Dendritic cell treated with granulocyte-macrophage colony-stimulating factor and Interleukin-4, amounts not matched to agents 40 ng/mL and 50 ng/mL, for 4 days (primary cell): ENCODE results near the gene NPFF.
"Not testable (repeated sequence)": the region's sequence is repeated elsewhere in the genome, so short reads cannot be mapped to it uniquely, and the experiment has no call there.

ENCODE experiments used
- H3K27ac Mint-ChIP-seq: one replicate; pipeline ENCODE4 v1.8.0; 2022; ENCODE audit warnings: mild to moderate bottlenecking, mixed read lengths
- H3K27me3 Mint-ChIP-seq: one replicate; pipeline ENCODE4 v1.8.0; 2022; ENCODE audit warnings: mild to moderate bottlenecking, mixed read lengths
- H3K36me3 Mint-ChIP-seq: one replicate; pipeline ENCODE4 v1.8.0; 2022; ENCODE audit warnings: low read depth, mixed read lengths
- H3K4me1 Mint-ChIP-seq: one replicate; pipeline ENCODE4 v1.8.0; 2022; ENCODE audit warnings: low read depth, mixed read lengths
- H3K4me3 Mint-ChIP-seq: one replicate; pipeline ENCODE4 v1.8.0; 2022; ENCODE audit warnings: mild to moderate bottlenecking, moderate library complexity, mixed read lengths
- H3K9me3 Mint-ChIP-seq: one replicate; pipeline ENCODE4 v1.8.0; 2022; ENCODE audit warnings: mixed read lengths
- intact Hi-C: fragments of 100-400 bp; cut with micrococcal nuclease; formaldehyde crosslinking; loops from one replicate; pipeline ENCODE4 v1.15.0; 2022

Gene NPFF

DNA sequence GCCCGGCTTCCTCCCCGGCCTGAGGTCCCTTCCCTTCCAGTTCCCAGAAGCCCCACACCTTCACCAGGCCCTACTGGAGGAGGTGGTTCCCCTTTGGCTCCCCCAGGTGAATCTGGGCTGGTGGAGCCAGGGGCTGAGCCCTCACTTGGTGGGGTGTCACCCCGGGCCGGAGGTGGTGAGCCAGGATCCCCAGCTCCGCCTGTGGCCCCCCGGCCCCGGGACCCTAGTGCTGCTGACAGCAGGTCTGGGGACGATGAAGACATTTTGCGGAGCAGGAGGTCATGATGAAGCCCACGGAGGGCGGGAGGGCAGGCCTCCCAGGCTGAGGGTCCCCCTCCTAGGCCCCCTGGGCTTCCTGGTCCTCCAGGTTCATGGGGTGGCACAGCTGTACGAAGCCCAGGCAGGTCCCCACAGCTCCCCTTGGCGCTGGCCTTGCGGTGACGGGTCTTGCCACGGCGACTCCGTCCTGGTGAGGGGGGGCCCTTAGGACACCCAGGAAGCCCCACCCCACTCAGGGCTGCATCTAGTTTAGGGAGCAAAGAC, 24.6 kb downstream of the NPFF start:
- intact Hi-C loops = no loop called here
- no peaks in the 10 kb centered on the region for H3K9me3 Mint-ChIP-seq

DNA sequence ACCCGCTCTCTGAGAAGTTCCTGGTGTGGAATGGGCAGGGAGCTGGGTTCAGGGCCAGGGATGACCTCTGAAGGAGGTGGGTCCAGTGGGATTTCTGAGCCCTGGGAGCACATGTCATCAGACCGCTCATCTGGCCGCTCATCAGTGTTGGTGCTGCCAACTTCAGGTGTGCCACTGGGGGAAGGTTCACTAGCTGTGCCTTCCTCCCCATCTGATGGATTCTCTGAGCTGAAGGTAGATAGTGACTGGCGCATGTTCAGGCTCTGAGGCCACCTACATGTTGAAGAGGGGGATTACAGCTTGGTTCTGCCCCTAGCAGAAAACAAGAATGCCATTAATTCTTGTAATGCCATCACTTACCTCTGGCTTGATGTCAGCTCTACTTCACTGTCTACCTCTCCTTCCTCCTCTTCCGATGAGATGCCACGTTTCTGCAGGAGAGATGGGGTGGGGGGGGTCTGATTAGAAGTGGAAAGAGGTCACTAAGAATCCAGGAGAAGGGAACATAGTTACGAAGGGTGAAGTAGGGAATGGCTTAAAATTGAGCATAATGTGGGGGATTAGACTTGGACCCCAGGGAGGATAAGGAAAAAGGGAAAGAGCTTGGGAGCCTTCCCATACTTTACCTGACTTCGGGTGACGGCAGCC, 25.2 kb downstream of the NPFF start:
- H3K4me1 Mint-ChIP-seq = no peaks in the 10 kb centered on the region
- intact Hi-C loops = no loop called here
- peaks cover 99% of the 10 kb centered on the region for H3K36me3 Mint-ChIP-seq
- no peaks in the 10 kb centered on the region for H3K9me3 Mint-ChIP-seq
- no peaks in the 10 kb centered on the region for H3K27me3 Mint-ChIP-seq
- H3K4me3 Mint-ChIP-seq = no peak overlapping the region
- H3K27ac Mint-ChIP-seq = no peak overlapping the region

More for the DNA sequence above, 24.6 kb downstream of the NPFF start:
- H3K4me3 Mint-ChIP-seq = no peak overlapping the region
- H3K36me3 Mint-ChIP-seq = peaks cover 99% of the 10 kb centered on the region
- H3K27me3 Mint-ChIP-seq = no peaks in the 10 kb centered on the region
- no peak overlapping the region for H3K27ac Mint-ChIP-seq
- H3K4me1 Mint-ChIP-seq = no peaks in the 10 kb centered on the region

DNA sequence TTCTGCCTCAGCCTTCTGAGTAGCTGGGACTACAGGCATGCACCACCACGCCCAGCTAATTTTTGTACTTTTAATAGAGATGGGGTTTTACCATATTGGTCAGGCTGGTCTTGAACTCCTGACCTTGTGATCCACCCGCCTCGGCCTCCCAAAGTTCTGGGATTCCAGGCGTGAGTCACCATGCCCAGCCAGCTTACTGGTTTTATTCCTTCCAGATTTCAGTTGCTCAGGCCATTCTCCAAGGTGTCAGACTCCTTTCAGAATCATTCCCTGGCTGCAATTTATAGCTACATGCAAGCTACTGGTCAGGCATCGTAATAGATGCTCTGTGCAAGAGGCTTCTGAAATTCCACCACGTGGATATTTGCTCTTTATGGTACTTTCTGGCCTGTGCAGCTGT, 25.8 kb downstream of the NPFF start:
- H3K4me1 Mint-ChIP-seq, H3K27ac Mint-ChIP-seq, H3K27me3 Mint-ChIP-seq, H3K4me3 Mint-ChIP-seq, intact Hi-C loops, H3K9me3 Mint-ChIP-seq: not testable (repeated sequence)
- peaks cover 99% of the 10 kb centered on the region for H3K36me3 Mint-ChIP-seq

DNA sequence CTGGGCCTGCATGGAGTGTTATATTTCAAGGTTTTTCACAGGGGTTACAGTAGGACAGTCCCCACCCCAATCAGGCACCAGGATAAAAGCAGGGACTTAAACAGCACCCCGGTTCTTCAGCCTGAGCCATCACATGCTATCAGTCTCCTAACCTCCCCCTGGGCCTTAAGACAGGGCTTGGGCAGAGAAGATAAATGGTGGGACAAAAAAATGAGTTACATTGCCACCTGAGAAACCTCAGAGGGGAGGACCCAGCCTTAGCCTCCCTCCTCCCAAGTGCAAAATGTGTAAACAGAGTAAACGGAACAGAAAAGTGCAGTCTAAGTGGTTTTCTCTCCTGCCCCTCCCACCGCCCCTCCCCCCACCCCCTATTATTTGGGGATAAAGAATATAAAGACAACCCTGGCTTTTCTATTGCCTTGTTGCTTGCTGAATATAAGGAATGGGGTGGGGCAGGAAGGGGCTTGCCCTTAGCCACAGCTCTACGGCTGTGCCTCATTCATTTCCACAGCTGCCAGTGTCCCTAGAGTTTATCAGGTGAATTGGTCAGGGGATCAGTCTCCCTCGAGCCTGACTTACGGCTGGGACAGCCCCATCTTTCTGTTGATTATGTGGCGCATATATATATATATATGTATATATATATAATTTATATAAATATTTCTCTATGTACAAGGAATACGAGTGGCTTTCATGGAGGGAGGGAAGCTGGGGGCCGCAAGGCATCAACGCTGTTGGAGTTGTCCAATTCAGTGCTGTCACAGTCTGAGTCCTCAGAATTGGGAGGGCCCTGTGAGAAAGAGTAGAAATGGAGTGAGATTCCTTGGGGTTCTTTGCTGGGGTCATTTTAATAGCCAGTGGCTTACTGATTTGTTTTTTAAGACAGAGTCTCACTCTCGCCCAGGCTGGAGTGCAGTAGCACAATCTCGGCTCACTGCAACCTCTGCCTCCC, 26.5 kb downstream of the NPFF start:
- Mint-ChIP-seq H3K9me3 (no peaks in the 10 kb centered on the region), H3K4me3 (no peak overlapping the region), H3K27ac (no peak overlapping the region), H3K36me3 (peaks cover 99% of the 10 kb centered on the region), H3K4me1 (no peaks in the 10 kb centered on the region), H3K27me3 (no peaks in the 10 kb centered on the region)
- intact Hi-C loops = no loop called here

DNA sequence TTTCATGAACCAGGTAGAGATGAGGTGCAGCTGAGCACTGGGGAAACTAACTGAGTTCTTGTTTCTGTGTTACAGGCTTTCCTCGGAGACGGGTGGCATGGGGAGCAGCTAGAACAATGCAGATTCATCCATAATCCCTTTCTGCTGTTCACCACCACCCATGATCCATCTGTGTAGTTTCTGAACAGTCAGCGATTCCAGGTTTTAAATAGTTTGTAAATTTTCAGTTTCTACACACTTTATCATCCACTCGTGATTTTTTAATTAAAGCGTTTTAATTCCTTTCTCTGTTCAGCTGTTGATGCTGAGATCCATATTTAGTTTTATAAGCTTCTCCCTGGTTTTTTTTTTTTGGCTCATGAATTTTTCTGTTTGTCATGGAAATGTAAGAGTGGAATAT, 28.0 kb downstream of the NPFF start:
- Mint-ChIP-seq H3K27me3 (no peaks in the 10 kb centered on the region), H3K36me3 (peaks cover 100% of the 10 kb centered on the region), H3K4me3 (no peak overlapping the region), H3K4me1 (peaks cover 9% of the 10 kb centered on the region), H3K9me3 (no peaks in the 10 kb centered on the region), H3K27ac (no peak overlapping the region)
- intact Hi-C loops = no loop called here

DNA sequence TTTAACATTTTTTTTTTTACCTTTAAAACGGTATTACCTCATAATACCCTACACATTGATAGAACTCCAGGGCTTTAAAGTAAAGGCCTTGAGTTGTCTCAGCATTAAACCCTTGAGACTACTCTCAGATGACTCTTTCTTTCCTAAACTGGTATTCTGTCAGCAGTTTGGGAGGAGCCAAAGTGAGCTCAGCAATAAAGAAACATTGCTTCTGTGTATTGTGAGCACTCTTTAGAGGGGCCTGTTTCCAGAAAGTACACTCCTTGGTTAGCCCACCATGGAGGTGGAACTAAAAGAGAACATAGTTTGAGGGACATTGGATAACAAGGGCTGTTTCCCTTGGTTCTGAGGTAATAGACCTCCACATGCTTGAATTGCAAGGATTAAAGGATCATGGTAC, 28.4 kb downstream of the NPFF start:
- intact Hi-C loops = no loop called here
- Mint-ChIP-seq H3K36me3 (peaks cover 100% of the 10 kb centered on the region), H3K9me3 (no peaks in the 10 kb centered on the region), H3K27me3 (no peaks in the 10 kb centered on the region), H3K4me3 (no peak overlapping the region), H3K27ac (no peak overlapping the region), H3K4me1 (peaks cover 13% of the 10 kb centered on the region)

DNA sequence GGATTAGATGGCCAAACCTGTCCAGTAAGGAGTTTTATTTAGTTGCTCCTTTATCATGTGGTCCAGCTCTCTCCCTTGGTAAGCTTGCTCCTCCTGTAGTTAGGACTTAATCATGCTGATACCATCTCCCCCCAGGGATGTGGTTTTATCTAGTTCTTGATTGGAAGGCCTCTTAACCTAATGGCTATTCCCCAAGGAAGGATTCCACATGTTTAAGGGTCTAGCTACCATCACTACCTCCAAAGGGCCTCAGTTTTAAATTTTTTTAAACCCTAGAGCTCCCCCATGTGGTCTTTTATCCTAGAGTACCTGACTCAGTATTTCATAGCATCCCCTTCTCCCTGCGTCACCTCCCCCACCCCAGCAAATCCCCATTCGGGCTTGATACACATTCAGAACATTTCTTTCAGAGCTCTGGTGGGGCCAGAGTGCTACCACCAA, 30.5 kb downstream of the NPFF start:
- intact Hi-C loops = no loop called here
- Mint-ChIP-seq H3K27ac (no peak overlapping the region), H3K27me3 (no peaks in the 10 kb centered on the region), H3K9me3 (no peaks in the 10 kb centered on the region), H3K4me1 (peaks cover 31% of the 10 kb centered on the region), H3K4me3 (no peak overlapping the region), H3K36me3 (peaks cover 100% of the 10 kb centered on the region)

DNA sequence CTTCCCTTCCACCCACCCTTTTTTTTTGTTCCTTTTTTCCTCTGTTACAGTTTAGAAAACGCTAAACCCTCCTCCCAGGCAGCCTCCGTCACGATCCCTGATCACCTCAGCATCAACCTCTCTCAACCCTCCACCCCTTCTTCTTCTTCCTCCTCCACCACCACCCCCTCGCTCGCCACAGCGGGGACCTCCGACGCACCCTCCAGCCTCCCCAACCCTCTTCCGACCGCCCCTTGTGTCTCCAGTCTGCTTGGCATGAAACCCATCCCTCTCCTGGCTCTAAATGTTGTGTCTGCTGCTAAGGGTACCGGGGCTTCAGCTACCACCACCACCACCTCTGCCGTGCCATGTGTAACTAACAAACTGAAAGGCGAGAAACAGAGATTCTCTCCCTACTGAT, 32.5 kb downstream of the NPFF start:
- H3K9me3 Mint-ChIP-seq = no peaks in the 10 kb centered on the region
- peaks cover 42% of the 10 kb centered on the region for H3K4me1 Mint-ChIP-seq
- peak overlapping the region; percentile 15 for H3K27ac Mint-ChIP-seq
- H3K36me3 Mint-ChIP-seq = peaks cover 100% of the 10 kb centered on the region
- no peaks in the 10 kb centered on the region for H3K27me3 Mint-ChIP-seq
- no peak overlapping the region for H3K4me3 Mint-ChIP-seq
- intact Hi-C loops = no loop called here

DNA sequence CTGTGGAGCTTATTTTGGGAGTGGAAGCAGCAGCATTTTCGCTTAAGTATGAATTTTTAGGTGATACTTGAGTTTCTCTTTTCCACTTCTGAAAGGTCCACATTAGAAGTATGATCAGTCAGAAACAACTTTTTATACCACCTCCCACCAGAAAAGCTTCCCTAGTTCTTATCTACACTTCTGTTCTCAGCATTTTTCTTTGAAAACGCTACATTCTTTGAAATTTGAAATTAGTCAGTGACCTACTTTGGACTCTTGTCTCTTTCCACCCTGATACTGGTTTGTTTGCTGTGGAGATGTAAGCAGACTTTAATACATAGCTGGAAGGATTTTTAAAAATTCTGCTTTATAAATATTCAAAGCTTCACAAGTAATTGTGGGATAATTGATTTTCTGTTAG, 33.2 kb downstream of the NPFF start:
- Mint-ChIP-seq H3K9me3 (no peaks in the 10 kb centered on the region), H3K27me3 (no peaks in the 10 kb centered on the region), H3K36me3 (peaks cover 100% of the 10 kb centered on the region), H3K4me1 (peaks cover 42% of the 10 kb centered on the region), H3K4me3 (no peak overlapping the region), H3K27ac (peak overlapping the region; percentile 15)
- intact Hi-C loops = no loop called here

DNA sequence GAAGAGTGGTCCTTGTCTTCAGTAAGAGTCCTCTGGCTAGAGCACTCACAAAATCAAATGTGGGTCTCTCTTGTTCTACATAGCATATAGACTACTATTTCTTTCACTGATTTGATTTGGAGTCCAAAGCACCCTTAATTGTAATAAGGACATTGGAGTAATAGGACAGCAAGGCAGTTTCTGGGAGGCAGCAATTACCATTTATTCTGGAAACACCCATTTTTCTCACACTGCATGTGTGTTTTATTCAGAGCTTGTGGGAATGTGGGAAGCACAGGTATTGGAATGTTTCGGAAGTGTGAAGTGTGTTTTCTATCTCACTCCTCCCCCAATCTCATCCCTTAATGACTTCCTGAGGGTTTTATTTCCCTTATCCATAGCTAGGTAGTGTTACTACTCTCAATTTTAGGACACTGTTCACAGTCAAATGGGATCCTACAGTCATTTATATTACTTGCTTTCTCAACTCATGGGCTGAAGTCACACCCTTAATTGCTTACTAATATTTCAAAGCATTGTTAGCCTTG, 35.2 kb downstream of the NPFF start:
- no peak overlapping the region for H3K27ac Mint-ChIP-seq
- no peak overlapping the region for H3K4me3 Mint-ChIP-seq
- peaks cover 43% of the 10 kb centered on the region for H3K4me1 Mint-ChIP-seq
- H3K36me3 Mint-ChIP-seq = peaks cover 100% of the 10 kb centered on the region
- H3K9me3 Mint-ChIP-seq = no peaks in the 10 kb centered on the region
- intact Hi-C loops = no loop called here
- no peaks in the 10 kb centered on the region for H3K27me3 Mint-ChIP-seq

DNA sequence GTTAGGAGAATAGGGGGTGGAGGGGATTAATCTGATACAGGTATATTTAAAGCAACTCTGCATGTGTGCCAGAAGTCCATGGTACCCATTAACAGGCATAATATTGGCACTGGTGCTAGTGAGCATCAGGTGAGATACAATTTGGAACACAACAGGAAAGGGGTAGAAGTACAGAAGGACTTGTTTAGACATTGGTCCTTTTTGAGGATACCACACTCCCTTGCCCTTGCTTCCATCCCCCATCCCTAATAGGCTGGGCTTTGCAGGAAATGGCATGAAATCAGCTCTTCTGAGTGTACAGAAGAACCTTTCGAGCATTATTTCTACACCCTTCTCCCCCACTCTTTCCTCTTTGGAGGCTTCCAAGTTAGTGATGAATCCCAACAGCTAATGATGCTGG, 39.0 kb downstream of the NPFF start:
- intact Hi-C loops = loop anchor here (5.0 kb wide), 1 partner anchor 39 kb away; the partner anchor contains the start of gene NPFF
- Mint-ChIP-seq H3K4me1 (peaks cover 58% of the 10 kb centered on the region), H3K9me3 (no peaks in the 10 kb centered on the region), H3K4me3 (no peak overlapping the region), H3K27ac (no peak overlapping the region), H3K27me3 (no peaks in the 10 kb centered on the region), H3K36me3 (peaks cover 100% of the 10 kb centered on the region)

DNA sequence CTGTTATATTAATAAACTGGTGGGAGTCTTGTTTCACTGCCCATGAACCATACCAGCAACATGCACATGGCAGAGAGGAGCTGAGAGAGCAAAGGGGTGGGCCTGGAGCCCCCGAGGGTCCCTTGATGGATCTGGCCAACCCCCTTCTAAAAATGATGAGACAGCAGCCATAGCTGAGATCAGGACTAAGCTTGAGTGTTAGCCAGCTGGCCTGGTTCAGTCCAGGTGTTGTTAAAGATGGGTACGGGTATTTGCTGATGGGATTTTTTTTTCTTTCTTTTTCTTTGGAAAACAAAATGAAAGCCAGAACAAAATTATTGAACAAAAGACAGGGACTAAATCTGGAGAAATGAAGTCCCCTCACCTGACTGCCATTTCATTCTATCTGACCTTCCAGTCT, 39.4 kb downstream of the NPFF start:
- peaks cover 100% of the 10 kb centered on the region for H3K36me3 Mint-ChIP-seq
- intact Hi-C loops = loop anchor here (5.0 kb wide), 1 partner anchor 39 kb away; the partner anchor contains the start of gene NPFF
- no peak overlapping the region for H3K4me3 Mint-ChIP-seq
- no peaks in the 10 kb centered on the region for H3K27me3 Mint-ChIP-seq
- H3K4me1 Mint-ChIP-seq = peaks cover 58% of the 10 kb centered on the region
- no peaks in the 10 kb centered on the region for H3K9me3 Mint-ChIP-seq
- no peak overlapping the region for H3K27ac Mint-ChIP-seq

DNA sequence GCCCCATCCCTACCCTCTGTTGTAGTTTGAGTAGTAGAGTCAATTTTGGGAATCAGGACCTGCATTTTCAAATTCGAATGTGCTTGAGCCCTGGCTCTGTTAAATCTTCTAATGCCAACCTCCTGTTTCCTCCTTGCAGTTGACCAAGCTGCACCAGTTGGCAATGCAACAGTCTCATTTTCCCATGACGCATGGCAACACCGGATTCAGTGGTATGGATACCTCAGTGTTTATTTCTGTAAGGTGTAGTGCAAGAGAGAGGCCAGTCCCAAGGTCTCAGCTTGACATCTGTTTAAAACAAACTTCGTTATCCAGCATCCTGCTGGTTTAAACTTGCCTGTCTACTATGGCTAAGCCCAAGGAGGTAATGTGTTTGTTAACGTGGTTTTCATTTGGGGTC, 40.2 kb downstream of the NPFF start:
- peaks cover 61% of the 10 kb centered on the region for H3K4me1 Mint-ChIP-seq
- intact Hi-C loops = loop anchor here (5.0 kb wide), 1 partner anchor 40 kb away; the partner anchor contains the start of gene NPFF
- H3K27me3 Mint-ChIP-seq = no peaks in the 10 kb centered on the region
- H3K36me3 Mint-ChIP-seq = peaks cover 100% of the 10 kb centered on the region
- no peak overlapping the region for H3K4me3 Mint-ChIP-seq
- no peaks in the 10 kb centered on the region for H3K9me3 Mint-ChIP-seq
- H3K27ac Mint-ChIP-seq = no peak overlapping the region

DNA sequence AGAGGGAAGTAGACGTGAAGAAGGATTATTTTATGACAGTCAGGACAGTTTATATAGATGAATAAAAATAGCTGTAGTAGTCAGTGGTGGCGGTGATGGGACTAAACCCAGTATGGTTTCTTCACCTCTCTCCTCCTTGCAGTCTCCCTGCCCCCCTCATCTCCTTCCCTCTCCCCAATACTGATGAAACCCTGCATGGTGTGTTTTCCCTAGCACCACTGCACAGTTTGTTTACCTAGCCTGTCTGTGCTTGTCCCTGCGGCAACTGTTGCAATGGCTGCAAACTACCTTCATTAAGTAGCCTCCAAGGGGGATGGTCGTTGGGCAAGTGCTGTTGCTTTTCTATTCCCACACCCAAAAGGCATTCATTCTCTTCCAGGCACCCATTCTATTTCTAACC, 40.6 kb downstream of the NPFF start:
- no peak overlapping the region for H3K4me3 Mint-ChIP-seq
- peaks cover 56% of the 10 kb centered on the region for H3K4me1 Mint-ChIP-seq
- intact Hi-C loops = loop anchor here (5.0 kb wide), 1 partner anchor 41 kb away; the partner anchor contains the start of gene NPFF
- H3K27me3 Mint-ChIP-seq = no peaks in the 10 kb centered on the region
- peak overlapping the region; percentile 74 for H3K27ac Mint-ChIP-seq
- peaks cover 100% of the 10 kb centered on the region for H3K36me3 Mint-ChIP-seq
- H3K9me3 Mint-ChIP-seq = no peaks in the 10 kb centered on the region
